ENCODE data around the gene TMEM132A.

Gene TMEM132A

GRCh38 chr11:60912851-60913528 lies 11.3 kb upstream of the TMEM132A start:
- peak overlapping the region; percentile 99 for H3K27ac Mint-ChIP-seq
- peak; percentile 34 for DNase-seq
- peak overlapping the region; percentile 94 for H3K4me3 Mint-ChIP-seq
- H3K36me3 Mint-ChIP-seq (ENCODE audit: low read depth) = peaks cover 32% of the 10 kb centered on the region
- no peaks in the 10 kb centered on the region for H3K27me3 Mint-ChIP-seq
- H3K9me3 Mint-ChIP-seq = no peaks in the 10 kb centered on the region
- H3K4me1 Mint-ChIP-seq (ENCODE audit: low read depth) = peaks cover 64% of the 10 kb centered on the region

GRCh38 chr11:60913793-60914632 lies 10.2 kb upstream of the TMEM132A start, which contains the start of gene TMEM109:
Gene TMEM109, plus strand, starts transcription at chr11:60914158. Its CDS starts 5,536 bp downstream, at chr11:60919694.
- Mint-ChIP-seq H3K27me3 (no peaks in the 10 kb centered on the region), H3K4me3 (peak within 1 kb of the TSS; percentile 94), H3K9me3 (no peaks in the 10 kb centered on the region), H3K36me3 (ENCODE audit: low read depth) (peaks cover 41% of the 10 kb centered on the region), H3K4me1 (ENCODE audit: low read depth) (peaks cover 74% of the 10 kb centered on the region), H3K27ac (peak within 1 kb of the TSS; percentile 99)
- peak; percentile 91 for DNase-seq

- Mint-ChIP-seq H3K27me3 (no peaks in the 10 kb centered on the region), H3K9me3 (no peaks in the 10 kb centered on the region), H3K4me3 (peak overlapping the region; percentile 94), H3K27ac (peak overlapping the region; percentile 92), H3K36me3 (ENCODE audit: low read depth) (peaks cover 48% of the 10 kb centered on the region), H3K4me1 (ENCODE audit: low read depth) (peaks cover 82% of the 10 kb centered on the region)
- DNase-seq = peak; percentile 70
Observed at GRCh38 chr11:60914633-60915247, 9.5 kb upstream of the TMEM132A start.

- Mint-ChIP-seq H3K9me3 (no peaks in the 10 kb centered on the region), H3K27me3 (no peaks in the 10 kb centered on the region), H3K4me3 (peak overlapping the region; percentile 94), H3K4me1 (ENCODE audit: low read depth) (peaks cover 81% of the 10 kb centered on the region), H3K27ac (peak overlapping the region; percentile 92), H3K36me3 (ENCODE audit: low read depth) (peaks cover 54% of the 10 kb centered on the region)
- DNase-seq = peak; percentile 80
Observed at GRCh38 chr11:60915248-60915914, 8.9 kb upstream of the TMEM132A start.

- Mint-ChIP-seq H3K4me3 (peak overlapping the region; percentile 18), H3K27ac (no peak overlapping the region), H3K36me3 (ENCODE audit: low read depth) (peaks cover 68% of the 10 kb centered on the region)
Observed at GRCh38 chr11:60916669-60917206, 7.5 kb upstream of the TMEM132A start.

GRCh38 chr11:60917267-60917666 lies 7.0 kb upstream of the TMEM132A start:
- no peaks in the 10 kb centered on the region for H3K9me3 Mint-ChIP-seq
- H3K27ac Mint-ChIP-seq = no peak overlapping the region
- peaks cover 73% of the 10 kb centered on the region for H3K36me3 Mint-ChIP-seq (ENCODE audit: low read depth)
- H3K27me3 Mint-ChIP-seq = no peaks in the 10 kb centered on the region
- no peak overlapping the region for H3K4me3 Mint-ChIP-seq
- H3K4me1 Mint-ChIP-seq (ENCODE audit: low read depth) = peaks cover 63% of the 10 kb centered on the region
- DNase-seq = no peak

More at GRCh38 chr11:60916669-60917206, 7.5 kb upstream of the TMEM132A start:
- DNase-seq = no peak
- no peaks in the 10 kb centered on the region for H3K9me3 Mint-ChIP-seq
- peaks cover 69% of the 10 kb centered on the region for H3K4me1 Mint-ChIP-seq (ENCODE audit: low read depth)
- H3K27me3 Mint-ChIP-seq = no peaks in the 10 kb centered on the region

GRCh38 chr11:60918251-60918938 lies 5.9 kb upstream of the TMEM132A start:
- H3K36me3 Mint-ChIP-seq (ENCODE audit: low read depth) = peaks cover 84% of the 10 kb centered on the region
- peaks cover 2% of the 10 kb centered on the region for H3K27me3 Mint-ChIP-seq
- DNase-seq = peak; percentile 19
- no peak overlapping the region for H3K4me3 Mint-ChIP-seq
- H3K4me1 Mint-ChIP-seq (ENCODE audit: low read depth) = peaks cover 54% of the 10 kb centered on the region
- H3K27ac Mint-ChIP-seq = no peak overlapping the region
- H3K9me3 Mint-ChIP-seq = no peaks in the 10 kb centered on the region

- no peak for DNase-seq
- H3K27ac Mint-ChIP-seq = no peak overlapping the region
- no peak overlapping the region for H3K4me3 Mint-ChIP-seq
- peaks cover 4% of the 10 kb centered on the region for H3K27me3 Mint-ChIP-seq
- no peaks in the 10 kb centered on the region for H3K9me3 Mint-ChIP-seq
- peaks cover 88% of the 10 kb centered on the region for H3K36me3 Mint-ChIP-seq (ENCODE audit: low read depth)
- peaks cover 52% of the 10 kb centered on the region for H3K4me1 Mint-ChIP-seq (ENCODE audit: low read depth)
Observed at GRCh38 chr11:60918939-60919265, 5.4 kb upstream of the TMEM132A start.

GRCh38 chr11:60919320-60919719 lies 4.9 kb upstream of the TMEM132A start:
- H3K4me3 Mint-ChIP-seq = no peak overlapping the region
- no peak for DNase-seq
- peaks cover 6% of the 10 kb centered on the region for H3K27me3 Mint-ChIP-seq
- no peak overlapping the region for H3K27ac Mint-ChIP-seq
- H3K36me3 Mint-ChIP-seq (ENCODE audit: low read depth) = peaks cover 85% of the 10 kb centered on the region
- H3K4me1 Mint-ChIP-seq (ENCODE audit: low read depth) = peaks cover 53% of the 10 kb centered on the region
- H3K9me3 Mint-ChIP-seq = no peaks in the 10 kb centered on the region

GRCh38 chr11:60919956-60920355 lies 4.3 kb upstream of the TMEM132A start:
- Mint-ChIP-seq H3K36me3 (ENCODE audit: low read depth) (peaks cover 83% of the 10 kb centered on the region), H3K4me3 (no peak overlapping the region), H3K27ac (no peak overlapping the region), H3K27me3 (peaks cover 9% of the 10 kb centered on the region), H3K9me3 (no peaks in the 10 kb centered on the region), H3K4me1 (ENCODE audit: low read depth) (peaks cover 54% of the 10 kb centered on the region)
- DNase-seq = no peak

GRCh38 chr11:60921259-60921658 lies 3.0 kb upstream of the TMEM132A start:
- no peak overlapping the region for H3K27ac Mint-ChIP-seq
- peaks cover 72% of the 10 kb centered on the region for H3K36me3 Mint-ChIP-seq (ENCODE audit: low read depth)
- no peaks in the 10 kb centered on the region for H3K9me3 Mint-ChIP-seq
- H3K27me3 Mint-ChIP-seq = peaks cover 21% of the 10 kb centered on the region
- no peak for DNase-seq
- no peak overlapping the region for H3K4me3 Mint-ChIP-seq
- peaks cover 53% of the 10 kb centered on the region for H3K4me1 Mint-ChIP-seq (ENCODE audit: low read depth)

- Mint-ChIP-seq H3K27ac (no peak overlapping the region), H3K4me1 (ENCODE audit: low read depth) (peaks cover 48% of the 10 kb centered on the region), H3K36me3 (ENCODE audit: low read depth) (peaks cover 66% of the 10 kb centered on the region), H3K27me3 (peaks cover 21% of the 10 kb centered on the region), H3K9me3 (no peaks in the 10 kb centered on the region), H3K4me3 (no peak overlapping the region)
- DNase-seq = no peak
Observed at GRCh38 chr11:60921777-60922335, 2.4 kb upstream of the TMEM132A start.

- peaks cover 57% of the 10 kb centered on the region for H3K36me3 Mint-ChIP-seq (ENCODE audit: low read depth)
- no peak overlapping the region for H3K27ac Mint-ChIP-seq
- no peaks in the 10 kb centered on the region for H3K9me3 Mint-ChIP-seq
- H3K4me1 Mint-ChIP-seq (ENCODE audit: low read depth) = peaks cover 41% of the 10 kb centered on the region
- no peak overlapping the region for H3K4me3 Mint-ChIP-seq
- H3K27me3 Mint-ChIP-seq = peaks cover 21% of the 10 kb centered on the region
- DNase-seq = no peak
Observed at GRCh38 chr11:60922906-60923305, 1.4 kb upstream of the TMEM132A start.
